ENCODE measurements around the gene PTPRG. TPM values are rescaled to one million over a fixed set of nuclear protein-coding genes. Genes with fewer than 3 reads are reported as not detected.

The PTPRG gene
- total and polyA plus RNA-seq, 10 of the 15 experiments (the other 5 are each of a cell fraction or from before 2014, with no cell fraction given): 0.29 to 20.7 (median 1.4) TPM

GRCh38 chr3:61667814-61668213, 106.4 kb downstream of the PTPRG start:
- H3K4me1 ChIP-seq (ENCODE audit: control insufficient read depth, insufficient read depth, low read length): no peaks in the 10 kb centered on the region
- ATAC-seq: peak; percentile 14; the same call in 1 of the 3 replicates
- no peaks in the 10 kb centered on the region for H3K36me3 ChIP-seq (ENCODE audit: control insufficient read depth in 2 of 2, insufficient read depth in 2 of 2, low read length in 1 of 2)
- H2AFZ ChIP-seq (ENCODE audit: control insufficient read depth, low read depth, low read length): no peak overlapping the region
- no peak overlapping the region for H3K27ac ChIP-seq (ENCODE audit: control insufficient read depth, insufficient read depth)
- no peaks in the 10 kb centered on the region for H4K20me1 ChIP-seq (ENCODE audit: control insufficient read depth, insufficient read depth)
- no peak overlapping the region for H3K9ac ChIP-seq (ENCODE audit: control insufficient read depth, insufficient read depth, low read length)
- intact Hi-C loops (cut with micrococcal nuclease; ENCODE audit: unreplicated experiment) (no loop called here), in situ Hi-C loops (cut with MboI) (no loop called here)
- SMC1A ChIA-PET (ENCODE audit: uncharacterized antibody, unreplicated experiment): interaction anchor here (0.8 to 3.4 kb wide), 13 partner anchors 10 to 103 kb away, joined by 3 to 34 read pairs (median 4); no protein-coding TSS in a partner anchor
- TF ChIP-seq ZBTB40 (IDR thresholded peaks at IDR 0.05; ENCODE audit: borderline replicate concordance) (peak; percentile 87; the same call in 1 of the 2 replicates), POU2F2 (IDR thresholded peaks at IDR 0.05; ENCODE audit: borderline replicate concordance, low read depth, low read length) (no peak)
- no TSS peak for BruUV-seq (replicated peaks)
- H3K9me3 ChIP-seq (replicated peaks; ENCODE audit: control insufficient read depth, insufficient read depth, low read length): no peaks in the 10 kb centered on the region
- CTCF ChIA-PET: interaction anchor here (1.0 to 3.2 kb wide), 4 partner anchors 29 to 521 kb away, joined by 3 to 21 read pairs (median 7); no protein-coding TSS in a partner anchor
- no peaks in the 10 kb centered on the region for H3K79me2 ChIP-seq (ENCODE audit: control insufficient read depth, insufficient read depth, low read length)
- H3K4me2 ChIP-seq (ENCODE audit: control insufficient read depth, insufficient read depth): no peak overlapping the region
- no peak overlapping the region for H3K4me3 ChIP-seq
- POLR2A ChIA-PET: interaction anchor here (1.4 to 1.7 kb wide), 3 partner anchors 42 to 108 kb away, joined by 3 to 5 read pairs (median 3); no protein-coding TSS in a partner anchor
- RAD21 ChIA-PET (ENCODE audit: unreplicated experiment): interaction anchor here (1.0 to 5.9 kb wide), 7 partner anchors 15 to 113 kb away, joined by 3 to 30 read pairs (median 10); no protein-coding TSS in a partner anchor
- DNase-seq (ENCODE audit: low read depth, low spot score): no peak
- no peaks in the 10 kb centered on the region for H3K27me3 ChIP-seq (replicated peaks in 1 of 2; ENCODE audit: control insufficient read depth in 2 of 2, insufficient read depth in 2 of 2, low read length in 1 of 2)
- FAIRE-seq: no peak
